Measurements from ENCODE around the gene TRAK1.

Gene TRAK1

DNA sequence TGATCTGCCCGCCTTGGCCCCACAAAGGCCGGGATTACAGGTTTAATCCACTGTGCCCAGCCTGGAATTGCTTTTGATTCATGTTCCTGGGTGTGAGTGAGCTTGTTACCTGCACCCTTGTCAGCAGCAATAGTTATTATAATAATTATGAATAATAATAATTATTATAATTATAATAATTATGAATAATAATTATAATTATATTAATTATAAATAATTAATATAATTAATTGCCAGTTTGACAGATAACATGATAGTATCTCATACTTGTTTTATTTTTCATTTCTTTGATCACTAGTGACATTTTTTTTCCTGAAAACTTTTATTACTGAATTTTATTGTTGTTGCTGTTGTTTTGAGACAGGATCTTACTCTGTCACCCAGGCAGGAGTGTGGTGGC lies 21.1 kb upstream of the TRAK1 start:
- Histone ChIP-seq H3K27me3 (ENCODE audit: control insufficient read depth in 1 of 2, insufficient read depth in 2 of 2, low read length in 2 of 2) (no peaks in the 10 kb centered on the region), H3K4me1 (ENCODE audit: insufficient read depth, low read length) (peaks cover 85% of the 10 kb centered on the region), H3K36me3 (ENCODE audit: insufficient read depth, low read length) (no peaks in the 10 kb centered on the region), H3K9ac (ENCODE audit: low read length) (no peak overlapping the region), H3K27ac (ENCODE audit: low read depth, low read length) (no peak overlapping the region), H3K9me3 (ENCODE audit: low read length) (no peaks in the 10 kb centered on the region), H3K4me3 (ENCODE audit: low read depth in 1 of 2, low read length in 2 of 2) (no peak overlapping the region)

GRCh38 chr3:42070524-42070923 lies 20.6 kb upstream of the TRAK1 start:
- Histone ChIP-seq H3K27ac (ENCODE audit: low read depth, low read length) (peak overlapping the region; percentile 64), H3K4me1 (ENCODE audit: insufficient read depth, low read length) (peaks cover 89% of the 10 kb centered on the region)

DNA sequence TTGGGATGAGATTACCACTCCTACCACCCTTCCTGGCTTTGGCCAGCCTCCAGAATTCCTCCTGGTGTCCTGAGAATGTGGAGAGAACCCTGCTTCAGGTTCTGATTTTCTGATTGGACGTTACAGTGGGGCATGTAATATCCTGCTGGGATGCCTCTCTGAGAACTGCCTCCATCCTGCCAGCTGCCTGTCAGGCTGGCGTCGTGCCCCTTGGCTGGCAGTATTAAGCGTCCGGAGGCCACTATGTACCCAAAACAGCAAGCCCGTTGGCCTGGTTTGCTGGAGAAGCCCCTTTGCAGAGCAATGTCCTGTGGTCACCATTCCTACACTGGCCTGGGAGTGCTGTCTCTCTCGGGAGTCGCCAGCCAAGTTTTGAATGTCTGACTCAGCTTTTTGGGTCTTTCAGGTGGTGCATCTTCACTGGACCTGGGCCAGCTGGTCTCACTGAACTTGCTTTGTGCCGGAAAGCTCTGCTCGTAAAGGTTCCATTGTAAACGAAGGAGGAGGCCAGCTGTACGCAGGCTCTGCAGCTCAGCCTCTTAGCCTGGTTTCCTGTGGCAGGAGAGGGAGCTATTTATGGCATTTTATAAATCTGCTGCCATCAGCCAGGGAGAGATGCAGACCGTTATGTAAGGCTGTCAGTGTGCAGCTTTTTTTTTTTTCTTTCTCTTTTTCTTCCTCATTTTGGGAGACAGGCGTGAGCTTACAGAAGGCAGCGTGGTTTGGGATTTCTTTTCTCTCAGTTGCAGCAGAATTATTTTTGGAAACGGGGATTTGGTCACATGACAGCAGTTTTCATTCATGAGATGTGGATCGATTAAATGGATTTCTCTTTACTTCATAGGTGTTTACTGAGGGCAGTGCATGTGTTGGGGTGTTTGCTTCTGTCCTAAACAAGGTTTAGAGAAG lies 19.0 kb upstream of the TRAK1 start:
- peak overlapping the region; percentile 64 for H3K9ac ChIP-seq (ENCODE audit: low read length)
- no peaks in the 10 kb centered on the region for H3K27me3 ChIP-seq (ENCODE audit: control insufficient read depth in 1 of 2, insufficient read depth in 2 of 2, low read length in 2 of 2)
- H3K4me1 ChIP-seq (ENCODE audit: insufficient read depth, low read length), result peaks cover 78% of the 10 kb centered on the region
- H3K4me3 ChIP-seq (ENCODE audit: low read depth in 1 of 2, low read length in 2 of 2), result peak overlapping the region in 1 of 2 donors; percentile 47
- H3K9me3 ChIP-seq (ENCODE audit: low read length), result no peaks in the 10 kb centered on the region
- H3K27ac ChIP-seq (ENCODE audit: low read depth, low read length), result peak overlapping the region; percentile 81
- H3K36me3 ChIP-seq (ENCODE audit: insufficient read depth, low read length), result no peaks in the 10 kb centered on the region

More at GRCh38 chr3:42070524-42070923, 20.6 kb upstream of the TRAK1 start:
- H3K9me3 ChIP-seq (ENCODE audit: low read length), result no peaks in the 10 kb centered on the region
- H3K27me3 ChIP-seq (ENCODE audit: control insufficient read depth in 1 of 2, insufficient read depth in 2 of 2, low read length in 2 of 2), result no peaks in the 10 kb centered on the region
- H3K9ac ChIP-seq (ENCODE audit: low read length), result no peak overlapping the region
- H3K36me3 ChIP-seq (ENCODE audit: insufficient read depth, low read length), result no peaks in the 10 kb centered on the region
- H3K4me3 ChIP-seq (ENCODE audit: low read depth in 1 of 2, low read length in 2 of 2), result no peak overlapping the region

- Histone ChIP-seq H3K27ac (ENCODE audit: low read depth, low read length) (peak overlapping the region; percentile 81), H3K27me3 (ENCODE audit: control insufficient read depth in 1 of 2, insufficient read depth in 2 of 2, low read length in 2 of 2) (no peaks in the 10 kb centered on the region), H3K4me1 (ENCODE audit: insufficient read depth, low read length) (peaks cover 78% of the 10 kb centered on the region), H3K9ac (ENCODE audit: low read length) (peak overlapping the region; percentile 64), H3K36me3 (ENCODE audit: insufficient read depth, low read length) (no peaks in the 10 kb centered on the region), H3K4me3 (ENCODE audit: low read depth in 1 of 2, low read length in 2 of 2) (peak overlapping the region in 1 of 2 donors; percentile 47), H3K9me3 (ENCODE audit: low read length) (no peaks in the 10 kb centered on the region)
Measured at GRCh38 chr3:42072831-42073301, 18.3 kb upstream of the TRAK1 start.

GRCh38 chr3:42077785-42078184 lies 13.4 kb upstream of the TRAK1 start:
- no peak overlapping the region for H3K9ac ChIP-seq (ENCODE audit: low read length)
- H3K27me3 ChIP-seq (ENCODE audit: control insufficient read depth in 1 of 2, insufficient read depth in 2 of 2, low read length in 2 of 2), result no peaks in the 10 kb centered on the region
- H3K4me3 ChIP-seq (ENCODE audit: low read depth in 1 of 2, low read length in 2 of 2), result no peak overlapping the region
- no peaks in the 10 kb centered on the region for H3K9me3 ChIP-seq (ENCODE audit: low read length)
- H3K27ac ChIP-seq (ENCODE audit: low read depth, low read length), result peak overlapping the region; percentile 39
- peaks cover 79% of the 10 kb centered on the region for H3K4me1 ChIP-seq (ENCODE audit: insufficient read depth, low read length)
- H3K36me3 ChIP-seq (ENCODE audit: insufficient read depth, low read length), result no peaks in the 10 kb centered on the region

DNA sequence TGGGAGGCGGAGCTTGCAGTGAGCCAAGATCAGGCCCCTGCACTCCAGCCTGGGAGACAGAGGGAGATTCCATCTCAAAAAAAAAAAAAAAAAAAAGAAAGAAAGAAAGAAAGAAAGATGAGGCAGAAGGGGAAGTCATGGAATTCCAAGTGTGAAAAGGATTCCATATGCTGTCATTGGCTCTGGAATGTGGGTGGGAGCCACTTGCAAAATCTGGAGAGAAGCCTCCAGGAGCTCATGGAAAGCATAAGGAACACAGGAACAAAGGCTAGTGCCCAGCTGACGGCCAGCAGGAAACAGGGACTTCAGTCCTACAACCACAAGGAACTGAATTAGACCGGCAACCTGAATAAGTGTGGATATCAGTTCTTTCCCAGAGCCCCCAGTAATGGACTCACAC lies 12.5 kb upstream of the TRAK1 start:
- no peaks in the 10 kb centered on the region for H3K27me3 ChIP-seq (ENCODE audit: control insufficient read depth in 1 of 2, insufficient read depth in 2 of 2, low read length in 2 of 2)
- H3K4me3 ChIP-seq (ENCODE audit: low read depth in 1 of 2, low read length in 2 of 2), result no peak overlapping the region
- H3K4me1 ChIP-seq (ENCODE audit: insufficient read depth, low read length), result peaks cover 75% of the 10 kb centered on the region
- H3K9me3 ChIP-seq (ENCODE audit: low read length), result no peaks in the 10 kb centered on the region
- no peaks in the 10 kb centered on the region for H3K36me3 ChIP-seq (ENCODE audit: insufficient read depth, low read length)
- no peak overlapping the region for H3K9ac ChIP-seq (ENCODE audit: low read length)
- peak overlapping the region; percentile 24 for H3K27ac ChIP-seq (ENCODE audit: low read depth, low read length)

GRCh38 chr3:42079701-42080452 lies 11.3 kb upstream of the TRAK1 start:
- peaks cover 63% of the 10 kb centered on the region for H3K4me1 ChIP-seq (ENCODE audit: insufficient read depth, low read length)
- H3K4me3 ChIP-seq (ENCODE audit: low read depth in 1 of 2, low read length in 2 of 2), result peak overlapping the region in 1 of 2 donors; percentile 16
- H3K27me3 ChIP-seq (ENCODE audit: control insufficient read depth in 1 of 2, insufficient read depth in 2 of 2, low read length in 2 of 2), result no peaks in the 10 kb centered on the region
- no peak overlapping the region for H3K9ac ChIP-seq (ENCODE audit: low read length)
- no peaks in the 10 kb centered on the region for H3K9me3 ChIP-seq (ENCODE audit: low read length)
- H3K36me3 ChIP-seq (ENCODE audit: insufficient read depth, low read length), result no peaks in the 10 kb centered on the region
- H3K27ac ChIP-seq (ENCODE audit: low read depth, low read length), result peak overlapping the region; percentile 69

DNA sequence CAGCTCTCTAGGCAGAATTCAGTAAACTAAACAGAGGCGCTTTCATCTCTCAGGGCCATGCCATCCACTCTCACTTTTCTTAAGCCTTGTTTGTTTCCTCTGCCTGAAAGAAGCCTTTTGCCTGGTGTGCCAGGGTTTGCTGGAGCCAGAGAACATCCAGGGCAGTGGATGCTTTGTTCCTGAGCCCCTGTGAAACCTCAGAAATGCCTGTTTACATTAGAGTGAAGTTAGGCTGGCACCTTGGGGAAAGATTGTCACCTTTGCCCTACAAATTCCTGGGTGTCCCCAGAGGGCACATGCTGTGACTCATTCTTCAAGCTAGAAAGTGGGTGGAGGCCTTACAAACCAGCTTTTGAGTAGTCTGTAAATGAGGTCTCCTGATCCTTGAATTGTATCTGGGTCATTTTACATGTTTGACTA lies 10.7 kb upstream of the TRAK1 start:
- no peak overlapping the region for H3K9ac ChIP-seq (ENCODE audit: low read length)
- peaks cover 59% of the 10 kb centered on the region for H3K4me1 ChIP-seq (ENCODE audit: insufficient read depth, low read length)

GRCh38 chr3:42081838-42082473 lies 9.2 kb upstream of the TRAK1 start:
- H3K4me1 ChIP-seq (ENCODE audit: insufficient read depth, low read length), result peaks cover 58% of the 10 kb centered on the region
- peak overlapping the region; percentile 69 for H3K27ac ChIP-seq (ENCODE audit: low read depth, low read length)

More for the DNA sequence above, 10.7 kb upstream of the TRAK1 start:
- Histone ChIP-seq H3K4me3 (ENCODE audit: low read depth in 1 of 2, low read length in 2 of 2) (no peak overlapping the region), H3K27ac (ENCODE audit: low read depth, low read length) (peak overlapping the region; percentile 69), H3K36me3 (ENCODE audit: insufficient read depth, low read length) (no peaks in the 10 kb centered on the region), H3K27me3 (ENCODE audit: control insufficient read depth in 1 of 2, insufficient read depth in 2 of 2, low read length in 2 of 2) (no peaks in the 10 kb centered on the region), H3K9me3 (ENCODE audit: low read length) (no peaks in the 10 kb centered on the region)

GRCh38 chr3:42084586-42084985 lies 6.6 kb upstream of the TRAK1 start:
- H3K4me1 ChIP-seq (ENCODE audit: insufficient read depth, low read length), result peaks cover 37% of the 10 kb centered on the region
- H3K9me3 ChIP-seq (ENCODE audit: low read length), result no peaks in the 10 kb centered on the region
- no peak overlapping the region for H3K9ac ChIP-seq (ENCODE audit: low read length)
- H3K27me3 ChIP-seq (ENCODE audit: control insufficient read depth in 1 of 2, insufficient read depth in 2 of 2, low read length in 2 of 2), result no peaks in the 10 kb centered on the region
- H3K27ac ChIP-seq (ENCODE audit: low read depth, low read length), result no peak overlapping the region
- no peak overlapping the region for H3K4me3 ChIP-seq (ENCODE audit: low read depth in 1 of 2, low read length in 2 of 2)
- peaks cover 18% of the 10 kb centered on the region for H3K36me3 ChIP-seq (ENCODE audit: insufficient read depth, low read length)

More at GRCh38 chr3:42081838-42082473, 9.2 kb upstream of the TRAK1 start:
- no peaks in the 10 kb centered on the region for H3K27me3 ChIP-seq (ENCODE audit: control insufficient read depth in 1 of 2, insufficient read depth in 2 of 2, low read length in 2 of 2)
- H3K4me3 ChIP-seq (ENCODE audit: low read depth in 1 of 2, low read length in 2 of 2), result no peak overlapping the region
- H3K36me3 ChIP-seq (ENCODE audit: insufficient read depth, low read length), result no peaks in the 10 kb centered on the region
- H3K9me3 ChIP-seq (ENCODE audit: low read length), result no peaks in the 10 kb centered on the region
- no peak overlapping the region for H3K9ac ChIP-seq (ENCODE audit: low read length)
